Bladder microvascular endothelial cell (primary cell): ENCODE data around the gene RPS4Y1. TPM values are rescaled to one million over a fixed set of nuclear protein-coding genes. Genes with fewer than 3 reads are reported as not detected.

ENCODE experiments used
- total RNA-seq: library from RNA; depleted of rRNA; stranded (reverse); fragments of >200 nt; gene quantifications from 2 replicates; pipeline ENCODE4 v1.2.3, GENCODE V29; 2014

The RPS4Y1 gene
- total RNA-seq = 336 and 460 TPM in 2 replicates

GRCh38 chrY:2841471-2841893 is at the start of gene RPS4Y1:
RPS4Y1 (plus strand) TSS chrY:2841602; CDS start chrY:2841625, 23 bp downstream.

Other genes starting within 250 kb of the RPS4Y1 start
- not detected in 2 replicates for gene SRY, start 53.9 kb upstream of the RPS4Y1 start, total RNA-seq
- 10.0 and 22.3 TPM in 2 replicates for gene ZFY, start 93.8 kb downstream of the RPS4Y1 start, total RNA-seq